ENCODE data around the gene RSRC1. TPM values are rescaled to one million over a fixed set of nuclear protein-coding genes. Genes with fewer than 3 reads are reported as not detected.
A peak's percentile ranks its signal among the peaks of the same experiment; 100 is the strongest.
"Not testable (repeated sequence)": the region's sequence is repeated elsewhere in the genome, so short reads cannot be mapped to it uniquely, and the experiment has no call there.

The RSRC1 gene
- total RNA-seq, 2 donors from 2014 or later = 37.4 to 41.0 TPM

DNA sequence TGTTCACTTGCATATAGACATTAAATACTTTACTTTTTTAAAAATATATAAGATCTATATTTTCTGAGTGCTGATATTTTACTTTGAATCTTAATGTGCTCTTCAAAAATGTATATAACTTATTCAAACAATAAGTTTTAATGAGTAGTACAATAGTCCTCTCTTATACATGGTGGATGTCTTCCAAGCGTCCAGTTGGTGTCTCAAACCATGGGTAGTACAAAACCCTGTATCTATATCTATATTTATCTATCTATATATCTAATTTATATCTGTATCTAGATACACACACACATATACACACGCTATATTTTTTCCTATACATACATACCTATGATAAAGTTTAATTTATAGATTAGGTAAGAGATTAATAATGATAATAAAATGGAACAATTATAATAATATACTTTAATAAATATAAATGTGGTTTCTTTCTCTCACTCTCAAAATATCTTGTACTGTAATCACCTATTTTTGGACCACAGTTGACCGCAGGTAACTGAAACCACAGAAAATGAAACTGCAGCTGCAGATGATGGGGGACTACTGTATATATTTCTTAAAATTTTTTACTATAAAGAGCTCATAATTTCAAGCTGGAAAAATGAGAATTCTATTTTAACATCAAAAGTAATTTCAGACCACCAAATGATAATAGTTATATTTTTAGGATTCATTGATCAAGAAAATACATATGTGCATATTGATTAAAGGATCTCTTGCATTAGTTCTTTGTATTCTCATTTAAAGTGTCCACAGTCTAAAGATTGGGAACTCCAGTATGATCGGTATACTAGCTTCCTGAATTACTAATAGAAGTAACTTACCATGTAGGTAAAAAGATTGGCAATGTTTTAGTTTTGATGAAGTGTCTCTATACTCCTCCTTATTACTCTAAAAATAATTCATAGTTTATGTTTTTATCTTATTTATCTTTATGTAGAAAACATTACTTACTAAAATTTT is 246.0 kb downstream of the RSRC1 start:
- intact Hi-C loops (cut with DNase I) = no loop called here

DNA sequence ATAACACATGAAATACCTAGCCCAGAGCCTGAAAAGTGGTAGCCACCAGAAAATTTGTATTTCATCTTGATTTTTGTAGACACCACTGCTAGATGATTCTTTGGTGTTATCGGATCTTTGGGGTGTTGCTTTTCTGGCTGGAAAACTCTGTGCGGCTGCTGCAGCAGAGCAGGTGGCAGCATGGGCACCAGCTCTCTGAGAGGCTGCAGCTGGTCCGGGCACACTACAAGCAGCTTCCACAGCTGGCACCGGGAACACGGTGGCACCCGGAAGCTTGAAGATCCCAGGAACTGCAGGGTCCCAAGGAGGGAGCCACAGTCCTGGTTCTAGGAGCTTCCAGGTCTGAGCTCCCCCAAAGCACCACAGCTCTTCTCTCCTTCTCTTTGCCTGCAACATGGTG is 249.4 kb downstream of the RSRC1 start:
- no peak for DNase-seq (ENCODE audit: low spot score)
- intact Hi-C loops (cut with DNase I) = no loop called here

More for the DNA sequence above, 246.0 kb downstream of the RSRC1 start:
- DNase-seq (ENCODE audit: low spot score) = no peak

DNA sequence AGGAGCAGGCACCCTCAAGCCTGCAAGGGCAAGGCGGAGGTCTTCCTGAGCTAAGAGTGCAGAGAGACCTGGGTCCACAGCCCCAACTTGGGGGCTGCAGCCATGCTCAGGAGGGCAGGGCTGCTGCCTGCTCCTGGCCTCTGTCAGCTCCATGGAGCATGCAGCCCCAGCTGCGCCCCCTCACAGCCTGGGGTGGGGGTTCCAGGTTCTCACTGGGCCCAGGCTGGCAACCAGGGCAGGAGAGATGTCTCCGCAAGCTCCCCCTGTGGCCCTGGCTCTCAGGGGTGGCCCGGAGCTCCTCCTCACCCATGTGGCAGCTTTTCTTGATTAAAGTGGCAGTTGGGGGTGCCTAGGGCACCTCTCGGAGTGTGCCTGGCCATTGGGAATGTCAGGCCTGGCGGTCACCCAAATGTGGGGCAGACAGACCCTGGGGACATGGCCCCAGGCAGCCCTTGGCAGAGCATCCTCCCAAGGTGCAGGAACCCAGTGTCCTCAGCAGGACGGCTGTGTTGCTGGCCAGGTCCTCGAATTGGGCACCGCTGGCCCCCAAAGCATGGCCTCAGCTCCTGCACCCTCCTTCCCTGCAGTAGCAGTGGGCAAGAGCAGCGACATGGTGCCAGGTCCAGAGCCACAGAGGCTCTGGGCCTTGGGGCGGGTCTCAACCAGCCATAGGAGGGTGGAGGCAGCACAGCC is 251.0 kb downstream of the RSRC1 start:
- DNase-seq (ENCODE audit: low spot score) = peak; percentile 76
- intact Hi-C loops (cut with DNase I) = no loop called here

DNA sequence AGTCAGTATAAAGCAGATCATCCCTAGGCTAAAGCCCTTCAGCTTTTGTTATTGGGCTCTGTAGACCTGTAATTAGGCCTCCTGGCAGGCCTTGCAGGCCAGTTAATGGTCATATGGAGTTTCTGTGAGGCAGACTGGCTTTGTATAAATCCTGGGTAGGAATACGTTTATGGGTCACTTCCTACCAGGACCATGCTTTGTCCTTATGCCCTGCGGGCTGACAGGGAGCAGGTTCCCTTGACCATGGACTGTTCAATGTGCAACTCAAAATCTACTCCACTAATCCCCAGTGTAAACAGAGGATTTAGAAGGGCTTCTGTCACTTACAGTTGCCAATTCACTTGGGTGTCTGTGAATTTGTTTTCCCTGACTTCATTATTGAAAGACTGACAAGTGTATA is 258.4 kb downstream of the RSRC1 start:
- intact Hi-C loops (cut with DNase I) = no loop called here
- DNase-seq (ENCODE audit: low spot score) = no peak

DNA sequence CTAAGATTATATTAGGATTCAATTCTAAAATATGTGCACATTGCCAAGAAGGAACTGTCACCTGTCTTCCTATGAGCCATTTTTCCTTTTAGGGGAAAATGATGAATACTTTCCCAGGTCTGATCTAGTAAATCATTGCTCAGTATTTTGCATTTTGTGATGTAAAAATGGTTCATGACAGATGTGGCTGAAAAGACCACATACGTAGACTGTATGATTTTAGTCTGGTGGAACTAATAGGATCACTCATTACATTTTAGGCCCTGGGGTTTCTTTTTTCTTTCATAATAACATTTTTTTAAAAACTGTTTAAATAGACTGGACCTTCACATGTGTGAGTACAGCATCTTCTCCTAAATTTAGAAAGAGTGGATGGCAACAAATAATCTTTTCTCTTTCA is 259.4 kb downstream of the RSRC1 start:
- intact Hi-C loops (cut with DNase I) = no loop called here
- DNase-seq (ENCODE audit: low spot score) = no peak

DNA sequence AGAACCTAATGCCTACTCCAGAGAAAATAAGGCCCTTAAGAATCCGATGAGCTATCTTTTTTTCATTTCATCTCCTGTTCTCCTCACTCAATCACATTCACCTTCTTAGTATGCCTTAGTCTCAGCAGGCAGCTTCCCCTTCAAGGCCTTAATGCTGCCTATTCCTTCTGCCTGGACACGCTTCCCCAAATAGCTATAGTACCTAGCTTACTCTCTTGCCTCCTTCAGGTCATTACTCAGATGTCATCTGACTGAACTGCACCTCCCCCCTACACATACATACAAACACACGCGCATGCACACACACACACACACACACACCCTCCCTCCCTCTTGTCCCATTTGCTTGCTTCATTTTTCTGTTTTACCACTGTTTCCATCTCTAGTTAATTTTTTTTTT is 269.6 kb downstream of the RSRC1 start:
- intact Hi-C loops (cut with DNase I) = no loop called here
- no peak for DNase-seq (ENCODE audit: low spot score)

DNA sequence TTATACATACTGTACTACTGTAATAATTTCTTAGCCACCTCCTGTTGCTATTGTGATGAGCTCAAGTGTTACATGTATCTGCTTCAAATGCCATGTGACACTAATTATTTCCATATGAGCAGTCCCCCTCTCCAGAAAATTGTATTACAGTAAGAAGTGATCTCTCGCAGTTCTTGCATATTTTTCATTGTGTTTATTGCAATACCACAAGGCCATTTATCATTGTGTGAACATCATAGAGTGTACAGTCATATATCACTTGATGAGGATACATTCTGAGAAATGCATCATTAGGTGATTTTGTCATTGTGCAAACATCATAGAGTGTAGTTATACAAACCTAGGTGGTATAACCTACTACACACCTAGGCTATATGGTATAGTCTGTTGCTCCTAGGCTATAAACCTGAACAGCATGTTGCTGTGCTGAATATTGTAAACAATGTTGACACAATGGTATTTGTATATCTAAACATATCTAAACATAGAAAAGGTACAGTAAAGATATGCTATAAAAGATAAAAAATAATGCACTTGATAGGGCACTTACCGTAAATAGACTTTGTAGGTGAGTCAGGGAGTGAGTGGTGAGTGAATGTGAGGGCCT is 271.5 kb downstream of the RSRC1 start:
- intact Hi-C loops (cut with DNase I) = no loop called here
- no peak for DNase-seq (ENCODE audit: low spot score)

DNA sequence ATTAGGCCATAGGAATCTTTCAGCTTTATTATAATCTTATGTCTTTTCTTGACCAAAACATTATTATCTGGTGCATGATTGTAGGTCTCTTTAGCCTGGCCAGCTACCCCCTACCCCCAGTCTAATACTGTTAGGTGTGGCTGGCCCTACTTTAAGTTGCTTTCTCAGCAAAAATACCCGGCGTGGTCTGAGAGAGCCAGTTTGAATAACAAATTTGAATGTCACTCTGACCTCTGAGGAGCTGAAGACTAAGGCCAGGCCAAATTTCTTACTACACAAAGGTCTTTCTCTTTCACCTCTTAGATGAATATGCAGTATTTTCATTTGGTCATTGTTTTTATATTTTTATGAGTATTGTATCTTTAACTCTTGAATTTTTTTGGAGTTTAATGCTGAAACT is 272.6 kb downstream of the RSRC1 start:
- intact Hi-C loops (cut with DNase I) = no loop called here
- DNase-seq (ENCODE audit: low spot score) = no peak

DNA sequence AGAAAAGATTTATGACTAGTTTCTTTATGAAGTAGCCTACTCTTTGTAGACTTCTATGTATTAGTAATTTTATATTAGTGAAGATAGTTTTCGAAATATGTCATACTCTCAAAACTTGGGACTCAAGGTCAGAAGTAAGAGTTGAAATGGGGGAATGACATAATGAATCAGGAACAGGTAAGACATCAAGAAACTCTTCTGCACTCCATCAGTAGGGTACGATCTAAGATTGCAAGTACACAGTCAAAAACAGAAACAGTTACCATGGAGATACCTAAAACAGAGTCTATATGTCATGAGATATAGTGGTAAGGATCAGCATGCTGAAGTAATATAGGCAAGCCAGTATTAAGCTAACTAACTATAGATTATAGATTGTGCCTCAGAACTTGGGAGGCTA is 274.1 kb downstream of the RSRC1 start:
- intact Hi-C loops (cut with DNase I) = no loop called here

DNA sequence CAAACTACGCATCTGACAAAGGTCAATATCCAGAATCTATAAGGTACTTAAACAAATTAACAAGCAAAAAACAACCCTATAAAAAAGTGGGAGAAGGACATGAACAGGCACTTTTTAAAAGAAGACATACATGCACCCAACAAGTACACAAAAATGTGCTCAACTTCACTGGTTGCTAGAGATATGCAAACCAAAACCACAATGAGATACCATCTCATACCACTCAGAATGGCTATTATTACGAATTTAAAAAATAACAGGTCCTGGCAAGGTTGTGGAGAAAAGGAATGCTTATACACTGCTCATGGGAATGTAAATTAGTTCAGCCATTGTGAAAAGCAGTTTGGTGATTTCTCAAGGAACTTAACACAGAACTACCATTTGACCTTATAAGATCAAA is 285.5 kb downstream of the RSRC1 start:
- DNase-seq (ENCODE audit: low spot score) = no peak
- intact Hi-C loops (cut with DNase I) = loop anchor here in 1 of 2 donors (5.0 kb wide), 1 partner anchor 1692 kb away; no protein-coding TSS in a partner anchor

More for the DNA sequence above, 274.1 kb downstream of the RSRC1 start:
- no peak for DNase-seq (ENCODE audit: low spot score)

DNA sequence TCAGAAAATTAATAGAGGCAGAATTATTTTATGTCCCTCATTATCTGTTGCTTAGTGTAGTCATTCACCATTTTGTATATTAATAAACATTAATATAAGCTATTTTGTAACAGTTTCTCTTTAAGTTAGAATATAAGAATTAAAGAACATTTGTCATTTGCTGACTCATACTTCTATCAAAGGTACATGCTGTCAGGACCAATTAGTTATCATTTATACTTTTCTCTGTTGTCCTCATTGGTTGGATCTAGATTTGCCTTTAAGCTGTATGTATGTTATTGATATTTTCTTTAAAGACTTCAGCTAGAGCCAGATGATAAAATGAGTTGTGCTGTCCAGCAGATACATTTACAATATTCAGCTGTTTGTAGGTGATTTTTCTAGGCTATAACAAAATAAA is 292.7 kb downstream of the RSRC1 start:
- intact Hi-C loops (cut with DNase I) = loop anchor here in 1 of 2 donors (10.0 kb wide), 1 partner anchor 1482 kb away; no protein-coding TSS in a partner anchor
- no peak for DNase-seq (ENCODE audit: low spot score)

DNA sequence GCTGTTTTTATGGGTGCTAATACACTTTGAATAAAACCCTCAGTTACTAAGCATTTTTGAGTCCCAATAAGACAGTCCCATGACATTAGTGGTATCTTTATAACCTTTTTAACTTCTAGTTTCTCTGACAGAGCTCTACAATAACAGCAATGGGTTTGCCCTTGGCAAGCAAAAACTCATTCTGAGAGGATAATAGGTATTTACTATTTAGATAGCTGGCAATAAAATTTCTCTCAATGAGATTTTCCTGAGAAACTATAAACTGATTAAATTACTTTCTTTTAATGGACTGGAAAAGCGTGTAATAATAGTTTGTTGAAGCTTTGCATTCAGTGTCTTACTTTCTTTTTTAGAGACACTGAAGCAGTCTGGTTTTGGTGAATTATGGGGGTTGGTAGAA is 293.1 kb downstream of the RSRC1 start:
- intact Hi-C loops (cut with DNase I) = loop anchor here in 1 of 2 donors (10.0 kb wide), 1 partner anchor 1482 kb away; no protein-coding TSS in a partner anchor
- no peak for DNase-seq (ENCODE audit: low spot score)

DNA sequence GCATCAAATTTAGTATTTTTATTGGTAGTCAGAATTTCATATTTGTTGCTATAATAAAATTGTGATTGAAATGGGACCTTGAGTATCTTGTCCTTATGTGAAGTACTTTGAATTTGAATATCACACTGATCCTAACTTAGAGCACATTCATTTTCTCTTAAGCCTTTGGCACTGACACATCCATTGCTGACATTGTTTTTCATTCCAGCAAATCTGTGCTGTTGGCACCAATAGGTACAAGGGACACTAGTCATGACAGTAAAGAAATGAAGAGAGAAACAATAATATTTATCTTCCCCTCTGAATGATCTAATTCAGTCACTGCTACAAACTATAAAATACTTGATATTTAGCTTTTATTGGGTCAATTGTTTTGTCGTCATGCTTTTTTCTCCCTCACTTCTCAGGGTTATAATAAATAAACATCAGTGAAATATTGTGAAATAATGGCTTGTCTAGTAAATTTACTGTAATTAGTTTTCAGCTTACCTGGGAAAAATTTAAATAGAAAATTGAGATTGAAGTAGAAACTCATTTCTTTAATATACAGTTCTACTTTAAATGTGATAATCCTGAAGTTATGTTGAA is 294.3 kb downstream of the RSRC1 start:
- intact Hi-C loops (cut with DNase I) = loop anchor here in 1 of 2 donors (10.0 kb wide), 1 partner anchor 1481 kb away; no protein-coding TSS in a partner anchor
- no peak for DNase-seq (ENCODE audit: low spot score)

DNA sequence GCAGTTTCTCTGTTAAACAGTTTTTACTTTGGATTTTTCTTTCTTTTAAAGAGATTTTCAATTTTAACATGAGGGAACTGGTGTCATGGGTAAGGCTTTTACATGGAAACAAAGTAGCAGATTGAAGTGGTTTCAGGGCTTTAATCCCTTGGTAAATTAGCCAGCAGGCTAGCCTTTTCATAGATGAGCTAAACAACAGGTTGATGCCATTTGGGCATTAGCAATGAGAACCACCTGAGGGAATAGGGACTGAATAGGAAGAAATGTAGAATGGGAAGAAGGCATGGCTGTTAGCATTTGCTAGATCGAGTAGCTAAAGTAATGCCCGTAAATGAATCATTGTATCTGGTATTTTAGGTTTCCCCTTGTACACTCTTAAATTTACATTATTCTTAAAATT is 295.6 kb downstream of the RSRC1 start:
- intact Hi-C loops (cut with DNase I) = loop anchor here in 1 of 2 donors (10.0 kb wide), 1 partner anchor 1479 kb away; no protein-coding TSS in a partner anchor

DNA sequence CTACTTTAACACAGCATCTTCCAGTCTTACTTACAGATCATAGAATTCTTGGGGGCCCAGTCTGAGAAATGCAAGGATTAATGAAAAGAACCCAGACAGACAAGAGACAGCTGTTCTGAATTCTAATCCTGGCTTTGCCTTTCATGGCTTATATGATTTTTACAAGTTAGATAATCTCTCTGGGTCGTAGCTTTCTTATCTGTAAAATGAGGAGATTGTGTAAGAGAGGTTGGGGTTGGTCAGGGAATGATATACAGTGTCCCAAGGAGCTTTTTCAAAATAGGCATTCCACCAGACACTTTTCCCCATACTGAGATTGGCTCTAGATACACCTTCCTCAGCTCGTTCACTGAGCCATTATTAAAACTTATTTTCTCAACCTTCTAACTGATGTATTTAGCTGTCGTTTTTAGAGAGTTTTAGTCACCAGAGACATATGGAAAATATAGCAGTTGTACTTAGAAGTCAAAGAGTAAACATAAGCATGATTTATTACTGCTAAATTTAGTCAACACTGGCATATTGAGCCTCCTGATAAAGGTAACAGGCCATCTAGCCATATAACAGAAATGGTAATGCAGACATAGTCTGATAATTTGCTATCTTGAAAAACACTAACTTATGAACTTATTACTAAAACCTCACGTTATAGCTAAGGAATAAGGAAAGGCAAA is 298.1 kb downstream of the RSRC1 start:
- DNase-seq (ENCODE audit: low spot score) = no peak
- intact Hi-C loops (cut with DNase I) = loop anchor here in 1 of 2 donors (10.0 kb wide), 1 partner anchor 1477 kb away; no protein-coding TSS in a partner anchor

More for the DNA sequence above, 295.6 kb downstream of the RSRC1 start:
- no peak for DNase-seq (ENCODE audit: low spot score)

DNA sequence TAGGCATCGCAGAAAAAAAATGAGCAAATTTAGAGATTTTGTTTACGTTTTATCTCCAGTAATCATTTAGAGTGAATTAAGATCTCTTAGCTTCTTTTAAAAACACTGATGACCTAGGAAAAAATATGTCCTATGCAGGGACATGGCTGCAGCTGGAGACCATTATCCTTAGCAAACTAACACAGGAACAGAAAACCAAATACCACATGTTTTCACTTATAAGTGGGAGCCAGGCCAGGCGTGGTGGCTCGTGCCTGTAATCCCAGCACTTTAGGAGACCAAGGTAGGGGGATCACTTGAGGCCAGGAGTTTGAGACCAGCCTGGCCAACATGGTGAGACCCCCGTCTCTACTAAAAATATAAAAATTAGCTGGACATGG is 298.6 kb downstream of the RSRC1 start:
- DNase-seq (ENCODE audit: low spot score) = not testable (repeated sequence)
- intact Hi-C loops (cut with DNase I) = loop anchor here in 1 of 2 donors (10.0 kb wide), 1 partner anchor 1476 kb away; no protein-coding TSS in a partner anchor

DNA sequence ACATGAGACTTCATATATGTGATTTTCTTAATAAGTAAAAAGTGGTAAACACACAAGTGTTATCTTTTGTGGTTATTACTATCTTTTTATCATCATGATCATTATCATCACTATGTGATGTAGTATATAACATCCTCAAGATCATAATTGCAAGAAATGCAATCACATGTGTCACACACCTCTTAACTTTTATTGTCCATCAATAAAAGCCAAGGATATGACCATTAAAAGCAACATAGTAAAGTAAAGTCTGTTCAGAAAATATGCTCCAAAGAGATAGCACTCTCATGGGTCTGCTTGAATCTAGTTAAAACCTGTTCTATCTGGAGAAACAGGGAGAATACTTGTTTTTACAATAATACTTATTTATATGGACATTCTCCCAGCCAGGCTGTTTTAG is 308.1 kb downstream of the RSRC1 start:
- intact Hi-C loops (cut with DNase I) = no loop called here

DNA sequence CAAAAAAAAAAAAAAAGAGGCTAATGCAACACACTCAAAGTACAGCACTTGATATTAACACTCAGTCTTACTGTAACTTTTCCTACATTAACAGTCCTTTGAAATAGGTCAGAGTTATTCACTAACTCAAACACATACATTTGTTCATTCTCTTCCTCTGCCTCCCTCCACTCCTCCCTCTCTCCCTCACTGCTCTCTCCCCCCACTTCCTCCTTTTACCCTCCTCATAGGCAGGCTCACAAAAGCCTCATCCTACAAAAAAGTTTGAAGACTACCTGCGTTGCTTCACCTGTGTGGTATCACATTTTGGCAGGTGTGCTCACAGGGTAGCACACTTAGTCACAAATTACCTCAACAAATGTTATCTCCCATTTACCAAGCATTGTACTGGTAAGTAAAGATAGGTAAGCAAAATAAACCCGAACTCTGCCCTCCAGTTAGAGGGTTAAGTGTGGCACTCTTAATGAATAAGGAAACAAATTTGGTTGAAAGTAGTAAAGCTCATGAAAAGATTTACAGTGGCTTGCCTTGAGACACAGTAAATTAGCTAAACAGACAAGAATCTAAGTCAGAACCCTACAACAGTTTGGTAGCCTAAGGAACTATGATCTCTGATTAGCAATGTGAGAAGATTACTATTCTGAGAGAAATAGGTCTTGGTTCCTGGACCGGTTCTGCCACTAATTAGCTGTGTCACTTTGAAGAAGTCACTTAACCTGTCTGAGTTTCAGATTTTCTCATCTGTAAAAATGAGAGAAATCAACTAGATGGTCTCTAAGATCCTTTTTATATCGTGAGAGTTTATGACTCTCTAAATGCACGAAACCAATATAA is 310.1 kb downstream of the RSRC1 start:
- DNase-seq (ENCODE audit: low spot score) = no peak
- intact Hi-C loops (cut with DNase I) = no loop called here

More for the DNA sequence above, 308.1 kb downstream of the RSRC1 start:
- DNase-seq (ENCODE audit: low spot score) = no peak
